Memory B cell (primary cell): ENCODE results near the gene CD300E.

Experiments used
- ATAC-seq: fragments of 150-1000 bp; cut with Tn5 transposase; 2 replicates; pipeline ENCODE4 v1.10.0; 2021; ENCODE audit warnings: low read depth, mild to moderate bottlenecking, moderate library complexity
- DNase-seq, 2 donors: peaks; one replicate each; pipeline ENCODE4 v3.0.0; 2022; ENCODE audit warnings: low spot score in 2 of 2
- H3K27ac Mint-ChIP-seq: one replicate; pipeline ENCODE4 v1.8.0; 2022; ENCODE audit warnings: mild to moderate bottlenecking, moderate library complexity, mixed read lengths
- H3K27me3 Mint-ChIP-seq: one replicate; pipeline ENCODE4 v1.8.0; 2022; ENCODE audit warnings: mixed read lengths
- H3K36me3 Mint-ChIP-seq: one replicate; pipeline ENCODE4 v1.8.0; 2022; ENCODE audit warnings: mild to moderate bottlenecking, mixed read lengths
- H3K4me1 Mint-ChIP-seq: one replicate; pipeline ENCODE4 v1.8.0; 2022; ENCODE audit warnings: mixed read lengths
- H3K4me3 Mint-ChIP-seq: one replicate; pipeline ENCODE4 v1.8.0; 2022; ENCODE audit warnings: mild to moderate bottlenecking, moderate library complexity, mixed read lengths
- H3K9me3 Mint-ChIP-seq: one replicate; pipeline ENCODE4 v1.8.0; 2022; ENCODE audit warnings: mixed read lengths

CD300E gene

GRCh38 chr17:74623693-74624093, at the start of gene CD300E:
CD300E (minus strand) TSS chr17:74623738; CDS start chr17:74623621, 117 bp downstream.
- ATAC-seq (no peak), DNase-seq (no peak)
- no peak within 1 kb of the TSS for H3K4me3 Mint-ChIP-seq
- H3K27me3 Mint-ChIP-seq = peaks cover 20% of the 10 kb centered on the region
- H3K4me1 Mint-ChIP-seq = peaks cover 5% of the 10 kb centered on the region
- H3K27ac Mint-ChIP-seq = no peak within 1 kb of the TSS
- H3K36me3 Mint-ChIP-seq = no peaks in the 10 kb centered on the region
- H3K9me3 Mint-ChIP-seq = peaks cover 1% of the 10 kb centered on the region

- Mint-ChIP-seq H3K36me3 (no peaks in the 10 kb centered on the region), H3K4me3 (no peak overlapping the region), H3K9me3 (no peaks in the 10 kb centered on the region), H3K27me3 (peaks cover 33% of the 10 kb centered on the region), H3K4me1 (peaks cover 3% of the 10 kb centered on the region), H3K27ac (no peak overlapping the region)
- peak; percentile 38 to 44 for DNase-seq
- ATAC-seq = peak; percentile 69
Observed at GRCh38 chr17:74671031-74671771, 47.7 kb upstream of the CD300E start.

GRCh38 chr17:74670329-74670728, 46.8 kb upstream of the CD300E start:
- no peak for DNase-seq
- peaks cover 3% of the 10 kb centered on the region for H3K4me1 Mint-ChIP-seq
- H3K9me3 Mint-ChIP-seq = no peaks in the 10 kb centered on the region
- H3K36me3 Mint-ChIP-seq = no peaks in the 10 kb centered on the region
- H3K4me3 Mint-ChIP-seq = no peak overlapping the region
- H3K27ac Mint-ChIP-seq = no peak overlapping the region
- ATAC-seq = no peak
- H3K27me3 Mint-ChIP-seq = peaks cover 33% of the 10 kb centered on the region

GRCh38 chr17:74663561-74663960, 40.0 kb upstream of the CD300E start:
- Mint-ChIP-seq H3K36me3 (peaks cover 2% of the 10 kb centered on the region), H3K4me3 (no peak overlapping the region), H3K4me1 (peaks cover 3% of the 10 kb centered on the region), H3K27ac (no peak overlapping the region), H3K9me3 (peaks cover 1% of the 10 kb centered on the region), H3K27me3 (peaks cover 13% of the 10 kb centered on the region)
- no peak for DNase-seq
- no peak for ATAC-seq

- peaks cover 13% of the 10 kb centered on the region for H3K27me3 Mint-ChIP-seq
- peaks cover 1% of the 10 kb centered on the region for H3K9me3 Mint-ChIP-seq
- peaks cover 2% of the 10 kb centered on the region for H3K36me3 Mint-ChIP-seq
- H3K4me3 Mint-ChIP-seq = no peak overlapping the region
- H3K4me1 Mint-ChIP-seq = peaks cover 7% of the 10 kb centered on the region
- ATAC-seq (no peak), DNase-seq (no peak)
- H3K27ac Mint-ChIP-seq = no peak overlapping the region
Observed at GRCh38 chr17:74659889-74660288, 36.4 kb upstream of the CD300E start.

- no peak overlapping the region for H3K27ac Mint-ChIP-seq
- ATAC-seq = no peak
- peaks cover 1% of the 10 kb centered on the region for H3K9me3 Mint-ChIP-seq
Observed at GRCh38 chr17:74658620-74659019, 35.1 kb upstream of the CD300E start.

GRCh38 chr17:74654742-74655141, 31.2 kb upstream of the CD300E start:
- Mint-ChIP-seq H3K9me3 (no peaks in the 10 kb centered on the region), H3K4me1 (peaks cover 5% of the 10 kb centered on the region), H3K4me3 (no peak overlapping the region), H3K27me3 (peaks cover 15% of the 10 kb centered on the region), H3K27ac (no peak overlapping the region), H3K36me3 (no peaks in the 10 kb centered on the region)
- ATAC-seq (no peak), DNase-seq (no peak)

More at GRCh38 chr17:74658620-74659019, 35.1 kb upstream of the CD300E start:
- Mint-ChIP-seq H3K4me1 (peaks cover 6% of the 10 kb centered on the region), H3K36me3 (peaks cover 2% of the 10 kb centered on the region), H3K4me3 (no peak overlapping the region), H3K27me3 (peaks cover 14% of the 10 kb centered on the region)
- no peak for DNase-seq

- Mint-ChIP-seq H3K27me3 (peaks cover 21% of the 10 kb centered on the region), H3K36me3 (no peaks in the 10 kb centered on the region)
- no peak for ATAC-seq
Observed at GRCh38 chr17:74652020-74652419, 28.5 kb upstream of the CD300E start.

GRCh38 chr17:74649909-74650308, 26.4 kb upstream of the CD300E start:
- Mint-ChIP-seq H3K36me3 (no peaks in the 10 kb centered on the region), H3K27ac (no peak overlapping the region), H3K4me1 (peaks cover 10% of the 10 kb centered on the region), H3K4me3 (no peak overlapping the region), H3K27me3 (peaks cover 19% of the 10 kb centered on the region), H3K9me3 (no peaks in the 10 kb centered on the region)
- DNase-seq (no peak), ATAC-seq (no peak)

More at GRCh38 chr17:74652020-74652419, 28.5 kb upstream of the CD300E start:
- H3K4me1 Mint-ChIP-seq = no peaks in the 10 kb centered on the region
- H3K27ac Mint-ChIP-seq = no peak overlapping the region
- H3K4me3 Mint-ChIP-seq = no peak overlapping the region
- DNase-seq = no peak
- H3K9me3 Mint-ChIP-seq = no peaks in the 10 kb centered on the region

GRCh38 chr17:74647871-74648672, 24.5 kb upstream of the CD300E start:
- Mint-ChIP-seq H3K27ac (no peak overlapping the region), H3K4me1 (peaks cover 22% of the 10 kb centered on the region), H3K4me3 (no peak overlapping the region), H3K9me3 (no peaks in the 10 kb centered on the region), H3K27me3 (peaks cover 19% of the 10 kb centered on the region), H3K36me3 (no peaks in the 10 kb centered on the region)
- ATAC-seq (no peak), DNase-seq (no peak)

GRCh38 chr17:74646231-74646630, 22.7 kb upstream of the CD300E start:
- Mint-ChIP-seq H3K9me3 (no peaks in the 10 kb centered on the region), H3K27me3 (peaks cover 16% of the 10 kb centered on the region), H3K4me1 (peaks cover 37% of the 10 kb centered on the region), H3K4me3 (no peak overlapping the region), H3K27ac (no peak overlapping the region), H3K36me3 (no peaks in the 10 kb centered on the region)
- DNase-seq = no peak
- peak; percentile 70 for ATAC-seq

- no peaks in the 10 kb centered on the region for H3K9me3 Mint-ChIP-seq
- no peak for DNase-seq
- peaks cover 13% of the 10 kb centered on the region for H3K27me3 Mint-ChIP-seq
- no peak overlapping the region for H3K4me3 Mint-ChIP-seq
- peaks cover 49% of the 10 kb centered on the region for H3K4me1 Mint-ChIP-seq
- ATAC-seq = no peak
- H3K27ac Mint-ChIP-seq = no peak overlapping the region
- no peaks in the 10 kb centered on the region for H3K36me3 Mint-ChIP-seq
Observed at GRCh38 chr17:74645010-74645409, 21.5 kb upstream of the CD300E start.

GRCh38 chr17:74644419-74644818, 20.9 kb upstream of the CD300E start:
- Mint-ChIP-seq H3K4me1 (peaks cover 55% of the 10 kb centered on the region), H3K36me3 (no peaks in the 10 kb centered on the region)

GRCh38 chr17:74643826-74644225, 20.3 kb upstream of the CD300E start:
- H3K4me1 Mint-ChIP-seq = peaks cover 57% of the 10 kb centered on the region
- no peak overlapping the region for H3K27ac Mint-ChIP-seq
- peaks cover 10% of the 10 kb centered on the region for H3K27me3 Mint-ChIP-seq
- DNase-seq (no peak), ATAC-seq (no peak)
- H3K36me3 Mint-ChIP-seq = no peaks in the 10 kb centered on the region
- no peaks in the 10 kb centered on the region for H3K9me3 Mint-ChIP-seq
- no peak overlapping the region for H3K4me3 Mint-ChIP-seq

More at GRCh38 chr17:74644419-74644818, 20.9 kb upstream of the CD300E start:
- DNase-seq = no peak
- Mint-ChIP-seq H3K27ac (no peak overlapping the region), H3K27me3 (peaks cover 13% of the 10 kb centered on the region), H3K4me3 (no peak overlapping the region), H3K9me3 (no peaks in the 10 kb centered on the region)
- no peak for ATAC-seq
